Measurements from ENCODE around the gene MUC13.

MUC13 gene

GRCh38 chr3:124876401-124876878 is 58.1 kb downstream of the MUC13 start:
- Histone ChIP-seq H2AFZ (no peak overlapping the region), H3K9me3 (ENCODE audit: control insufficient read depth, low read length) (no peaks in the 10 kb centered on the region), H3K27ac (no peak overlapping the region), H3K36me3 (ENCODE audit: control insufficient read depth, insufficient read depth, low read length) (no peaks in the 10 kb centered on the region), H3K79me2 (peaks cover 27% of the 10 kb centered on the region), H3K4me3 (ENCODE audit: low read depth, low read length) (no peak overlapping the region), H3K27me3 (ENCODE audit: control insufficient read depth, insufficient read depth, low read length) (no peaks in the 10 kb centered on the region), H3K4me2 (ENCODE audit: low read length) (no peak overlapping the region), H3K9ac (no peak overlapping the region), H3K4me1 (no peaks in the 10 kb centered on the region)
- no peak for TF ChIP-seq CTCF (IDR thresholded peaks at IDR 0.05)

GRCh38 chr3:124873226-124873625 is 61.3 kb downstream of the MUC13 start:
- Histone ChIP-seq H2AFZ (no peak overlapping the region), H3K4me2 (ENCODE audit: low read length) (no peak overlapping the region), H3K79me2 (peaks cover 25% of the 10 kb centered on the region), H3K27me3 (ENCODE audit: control insufficient read depth, insufficient read depth, low read length) (no peaks in the 10 kb centered on the region), H3K9ac (no peak overlapping the region), H3K36me3 (ENCODE audit: control insufficient read depth, insufficient read depth, low read length) (no peaks in the 10 kb centered on the region), H3K4me3 (ENCODE audit: low read depth, low read length) (no peak overlapping the region), H3K27ac (no peak overlapping the region), H3K9me3 (ENCODE audit: control insufficient read depth, low read length) (no peaks in the 10 kb centered on the region), H3K4me1 (no peaks in the 10 kb centered on the region)
- no peak for TF ChIP-seq CTCF (IDR thresholded peaks at IDR 0.05)

- no peak for TF ChIP-seq CTCF (IDR thresholded peaks at IDR 0.05)
- Histone ChIP-seq H3K4me2 (ENCODE audit: low read length) (no peak overlapping the region), H3K79me2 (peaks cover 18% of the 10 kb centered on the region), H3K27me3 (ENCODE audit: control insufficient read depth, insufficient read depth, low read length) (no peaks in the 10 kb centered on the region), H3K4me3 (ENCODE audit: low read depth, low read length) (no peak overlapping the region), H2AFZ (no peak overlapping the region), H3K27ac (no peak overlapping the region), H3K36me3 (ENCODE audit: control insufficient read depth, insufficient read depth, low read length) (no peaks in the 10 kb centered on the region), H3K4me1 (no peaks in the 10 kb centered on the region), H3K9ac (no peak overlapping the region), H3K9me3 (ENCODE audit: control insufficient read depth, low read length) (no peaks in the 10 kb centered on the region)
These were observed 67.0 kb downstream of the MUC13 start for GRCh38 chr3:124867511-124867910.

- Histone ChIP-seq H3K27ac (no peak overlapping the region), H3K79me2 (peaks cover 2% of the 10 kb centered on the region), H3K4me3 (ENCODE audit: low read depth, low read length) (no peak overlapping the region), H3K9ac (no peak overlapping the region), H3K4me2 (ENCODE audit: low read length) (no peak overlapping the region), H3K36me3 (ENCODE audit: control insufficient read depth, insufficient read depth, low read length) (no peaks in the 10 kb centered on the region), H3K4me1 (no peaks in the 10 kb centered on the region), H3K9me3 (ENCODE audit: control insufficient read depth, low read length) (no peaks in the 10 kb centered on the region), H2AFZ (no peak overlapping the region), H3K27me3 (ENCODE audit: control insufficient read depth, insufficient read depth, low read length) (no peaks in the 10 kb centered on the region)
- TF ChIP-seq CTCF (IDR thresholded peaks at IDR 0.05) = no peak
These were observed 72.5 kb downstream of the MUC13 start for GRCh38 chr3:124862006-124862405.

- Histone ChIP-seq H3K4me2 (ENCODE audit: low read length) (no peak overlapping the region), H2AFZ (no peak overlapping the region), H3K36me3 (ENCODE audit: control insufficient read depth, insufficient read depth, low read length) (no peaks in the 10 kb centered on the region), H3K27me3 (ENCODE audit: control insufficient read depth, insufficient read depth, low read length) (no peaks in the 10 kb centered on the region), H3K4me3 (ENCODE audit: low read depth, low read length) (no peak overlapping the region), H3K9ac (no peak overlapping the region), H3K9me3 (ENCODE audit: control insufficient read depth, low read length) (no peaks in the 10 kb centered on the region), H3K79me2 (peaks cover 2% of the 10 kb centered on the region), H3K27ac (no peak overlapping the region), H3K4me1 (no peaks in the 10 kb centered on the region)
- TF ChIP-seq CTCF (IDR thresholded peaks at IDR 0.05) = no peak
These were observed 73.5 kb downstream of the MUC13 start for GRCh38 chr3:124861041-124861440.
